Breast epithelium (tissue), 4 donors: Measurements from ENCODE around the gene OSBPL9. TPM values are rescaled to one million over a fixed set of nuclear protein-coding genes. Genes with fewer than 3 reads are reported as not detected.

Source experiments
- DNase-seq, 2 donors: peaks; one replicate each; pipeline ENCODE4 v3.0.0-alpha.2; 2019; ENCODE audit warnings: low spot score in 2 of 2
- H3K27ac ChIP-seq, 2 donors: fragments of 200-600 bp; sonication (generic) in 1 of 2; one replicate each; pipeline ENCODE4 v1.5.1; 2016 to 2019; ENCODE audit warnings: mild to moderate bottlenecking in 1 of 2
- H3K27me3 ChIP-seq, 2 donors: fragments of 200-600 bp; sonication (generic) in 1 of 2; one replicate each; pipeline versions ENCODE4 v1.5.1 to v1.6.0; 2017 to 2019; ENCODE audit warnings: control low read depth in 1 of 2, mild to moderate bottlenecking in 1 of 2
- H3K36me3 ChIP-seq: fragments of 200-600 bp; one replicate; pipeline ENCODE4 v1.5.1; 2019
- H3K4me1 ChIP-seq, 2 donors: fragments of 200-600 bp; sonication (generic); one replicate each; pipeline ENCODE4 v1.5.1; 2016 to 2019; ENCODE audit warnings: control low read depth in 1 of 2
- H3K4me3 ChIP-seq, 3 donors: fragments of 200-600 bp; sonication (generic); 1 replicate in 2 of 3; 2 replicates in 1 of 3; pipeline ENCODE4 v1.5.1; 2016 to 2019; ENCODE audit warnings: mild to moderate bottlenecking in 3 of 3, moderate library complexity in 2 of 3
- H3K9me3 ChIP-seq, 2 donors: fragments of 200-600 bp; sonication (generic) in 1 of 2; one replicate each; pipeline ENCODE4 v1.5.1; 2016 to 2019; ENCODE audit warnings: control low read depth in 1 of 2
- POLR2A ChIP-seq: fragments of 450-650 bp; IDR thresholded peaks from one replicate; pipeline ENCODE4 v1.6.1; 2016; ENCODE audit warnings: antibody characterized with exemption, mild to moderate bottlenecking, moderate library complexity
- POLR2AphosphoS5 ChIP-seq, 3 donors: sonication (generic); formaldehyde crosslinking; IDR thresholded peaks; one replicate each; pipeline ENCODE4 v1.6.1; 2017; ENCODE audit warnings: antibody characterized with exemption in 3 of 3
- intact Hi-C: fragments of 100-400 bp; cut with DNase I; formaldehyde crosslinking; loops from one replicate; pipeline ENCODE4 v1.15.1; 2023; ENCODE audit warnings: low total_unique reads
- total RNA-seq, 3 donors: library from RNA; depleted of rRNA; stranded (reverse); fragments of >200 nt; gene quantifications; one replicate each; pipeline ENCODE4 v1.1.0, GENCODE V29; 2016
- TF ChIP-seq, protein P1 (sequence below), 3 donors: fragments of 450-650 bp; IDR thresholded peaks; one replicate each; pipeline ENCODE4 v1.5.1; 2016 to 2017; ENCODE audit warnings: antibody characterized with exemption in 3 of 3, mild to moderate bottlenecking in 3 of 3, moderate library complexity in 3 of 3

Gene OSBPL9
- total RNA-seq, 3 donors from 2014 or later: 107 to 213 (median 136) TPM

- Histone ChIP-seq H3K36me3 (no peaks in the 10 kb centered on the region), H3K4me1 (no peaks in the 10 kb centered on the region), H3K27ac (no peak overlapping the region), H3K27me3 (no peaks in the 10 kb centered on the region), H3K4me3 (no peak overlapping the region), H3K9me3 (no peaks in the 10 kb centered on the region)
- no peak for DNase-seq
- intact Hi-C loops: no loop called here
- TF ChIP-seq POLR2A (no peak), POLR2AphosphoS5 (IDR thresholded peaks at IDR 0.05) (no peak)
- TF ChIP-seq, protein P1, sequence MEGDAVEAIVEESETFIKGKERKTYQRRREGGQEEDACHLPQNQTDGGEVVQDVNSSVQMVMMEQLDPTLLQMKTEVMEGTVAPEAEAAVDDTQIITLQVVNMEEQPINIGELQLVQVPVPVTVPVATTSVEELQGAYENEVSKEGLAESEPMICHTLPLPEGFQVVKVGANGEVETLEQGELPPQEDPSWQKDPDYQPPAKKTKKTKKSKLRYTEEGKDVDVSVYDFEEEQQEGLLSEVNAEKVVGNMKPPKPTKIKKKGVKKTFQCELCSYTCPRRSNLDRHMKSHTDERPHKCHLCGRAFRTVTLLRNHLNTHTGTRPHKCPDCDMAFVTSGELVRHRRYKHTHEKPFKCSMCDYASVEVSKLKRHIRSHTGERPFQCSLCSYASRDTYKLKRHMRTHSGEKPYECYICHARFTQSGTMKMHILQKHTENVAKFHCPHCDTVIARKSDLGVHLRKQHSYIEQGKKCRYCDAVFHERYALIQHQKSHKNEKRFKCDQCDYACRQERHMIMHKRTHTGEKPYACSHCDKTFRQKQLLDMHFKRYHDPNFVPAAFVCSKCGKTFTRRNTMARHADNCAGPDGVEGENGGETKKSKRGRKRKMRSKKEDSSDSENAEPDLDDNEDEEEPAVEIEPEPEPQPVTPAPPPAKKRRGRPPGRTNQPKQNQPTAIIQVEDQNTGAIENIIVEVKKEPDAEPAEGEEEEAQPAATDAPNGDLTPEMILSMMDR (IDR thresholded peaks at IDR 0.05): no peak
Measured at GRCh38 chr1:51717842-51718241, 101.0 kb downstream of the OSBPL9 start.

DNA sequence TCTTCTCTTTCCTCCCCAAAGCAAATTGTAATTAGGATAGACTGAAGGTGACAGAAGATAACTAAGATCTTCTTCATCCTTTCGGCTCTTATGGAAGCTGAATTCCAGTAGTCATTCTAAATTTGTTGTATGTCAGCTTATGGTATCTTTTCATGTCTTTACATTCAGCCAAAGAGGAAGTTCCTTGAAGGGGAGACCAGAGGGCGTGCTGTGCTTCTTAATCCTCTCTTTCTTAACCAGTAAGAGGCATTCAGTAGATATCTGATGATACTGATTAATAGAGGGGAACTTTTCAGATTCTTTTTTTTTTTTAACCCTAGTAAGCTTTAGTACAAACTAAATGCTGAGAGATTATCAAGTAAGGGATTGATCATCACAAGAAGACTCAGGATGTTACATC, 102.3 kb downstream of the OSBPL9 start:
- no peaks in the 10 kb centered on the region for H3K9me3 ChIP-seq
- H3K4me1 ChIP-seq: no peaks in the 10 kb centered on the region
- no peak for TF ChIP-seq POLR2AphosphoS5 (IDR thresholded peaks at IDR 0.05)
- TF ChIP-seq, protein P1 (IDR thresholded peaks at IDR 0.05): no peak
- no peak for TF ChIP-seq POLR2A
- no peaks in the 10 kb centered on the region for H3K36me3 ChIP-seq
- H3K27me3 ChIP-seq: no peaks in the 10 kb centered on the region
- H3K27ac ChIP-seq: no peak overlapping the region
- no peak overlapping the region for H3K4me3 ChIP-seq
- intact Hi-C loops: no loop called here
- DNase-seq: no peak

GRCh38 chr1:51724797-51725196, 107.9 kb downstream of the OSBPL9 start:
- no peak overlapping the region for H3K27ac ChIP-seq
- intact Hi-C loops: no loop called here
- peaks cover 0 to 4% of the 10 kb centered on the region in 2 donors for H3K4me1 ChIP-seq
- H3K4me3 ChIP-seq: no peak overlapping the region
- DNase-seq: no peak
- no peaks in the 10 kb centered on the region for H3K9me3 ChIP-seq
- no peak for TF ChIP-seq POLR2AphosphoS5 (IDR thresholded peaks at IDR 0.05)
- no peak for TF ChIP-seq POLR2A
- TF ChIP-seq, protein P1 (IDR thresholded peaks at IDR 0.05): no peak
- no peaks in the 10 kb centered on the region for H3K36me3 ChIP-seq
- H3K27me3 ChIP-seq: no peaks in the 10 kb centered on the region

GRCh38 chr1:51726051-51726450, 109.2 kb downstream of the OSBPL9 start:
- Histone ChIP-seq H3K36me3 (no peaks in the 10 kb centered on the region), H3K9me3 (no peaks in the 10 kb centered on the region), H3K4me3 (no peak overlapping the region), H3K27ac (no peak overlapping the region), H3K4me1 (peaks cover 0 to 4% of the 10 kb centered on the region in 2 donors), H3K27me3 (no peaks in the 10 kb centered on the region)
- no peak for DNase-seq
- intact Hi-C loops: no loop called here
- TF ChIP-seq POLR2AphosphoS5 (IDR thresholded peaks at IDR 0.05) (no peak), POLR2A (no peak)
- TF ChIP-seq, protein P1 (IDR thresholded peaks at IDR 0.05): no peak

DNA sequence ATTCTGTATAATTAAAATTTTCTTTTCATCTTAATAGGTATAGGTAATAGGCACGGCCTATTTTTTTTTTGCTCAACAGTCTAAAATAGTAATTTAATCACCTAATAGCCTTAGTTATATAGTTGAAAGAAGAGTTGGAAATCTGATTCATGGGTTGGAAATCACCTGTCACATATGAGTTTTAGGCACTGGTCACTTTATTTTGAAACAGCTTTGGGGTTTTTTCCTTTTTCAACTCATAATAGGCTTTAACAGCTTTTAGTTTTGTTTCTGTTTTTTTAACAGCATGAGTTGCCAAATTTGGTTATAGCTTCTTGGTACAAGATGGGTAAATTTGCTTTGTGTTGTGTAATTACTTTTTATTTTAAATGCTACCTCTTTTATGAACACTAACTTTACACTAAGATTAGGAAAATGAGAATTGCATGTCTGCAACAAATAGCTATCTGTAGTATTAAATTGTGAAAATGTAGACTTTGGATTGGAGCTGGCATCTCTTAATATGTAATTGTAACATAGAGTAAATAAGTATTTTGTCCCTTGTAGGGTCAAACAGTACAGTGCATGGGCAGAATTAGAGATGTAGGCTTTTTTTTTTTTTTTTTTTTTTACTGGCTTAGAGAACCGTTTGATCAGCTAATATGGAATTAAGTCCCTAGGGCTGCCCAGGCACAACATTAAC, 109.8 kb downstream of the OSBPL9 start:
- no peaks in the 10 kb centered on the region for H3K36me3 ChIP-seq
- TF ChIP-seq POLR2AphosphoS5 (IDR thresholded peaks at IDR 0.05): no peak
- TF ChIP-seq, protein P1 (IDR thresholded peaks at IDR 0.05): no peak
- TF ChIP-seq POLR2A: no peak
- H3K9me3 ChIP-seq: no peaks in the 10 kb centered on the region
- no peak overlapping the region for H3K27ac ChIP-seq
- no peaks in the 10 kb centered on the region for H3K27me3 ChIP-seq
- H3K4me3 ChIP-seq: no peak overlapping the region
- intact Hi-C loops: no loop called here
- H3K4me1 ChIP-seq: peaks cover 0 to 4% of the 10 kb centered on the region in 2 donors
- no peak for DNase-seq
